Ovary (tissue), 9 donors: ENCODE measurements around the gene DNAJA4. TPM values are rescaled to one million over a fixed set of nuclear protein-coding genes. Genes with fewer than 3 reads are reported as not detected.

Source experiments
- DNase-seq, 5 donors: peaks; one replicate each; pipeline ENCODE4 v3.0.0-alpha.2; 2019 to 2020
- H3K27ac ChIP-seq, 2 donors: fragments of 200-600 bp; one replicate each; pipeline versions ENCODE4 v1.5.1 to v1.8.0; 2019 to 2022
- H3K27me3 ChIP-seq: fragments of 200-600 bp; one replicate; pipeline ENCODE4 v1.8.0; 2022
- H3K36me3 ChIP-seq: fragments of 200-600 bp; sonication (generic); one replicate; pipeline ENCODE4 v1.5.1; 2019
- H3K4me1 ChIP-seq: one replicate; pipeline ENCODE4 v1.8.1; 2013; ENCODE audit warnings: mild to moderate bottlenecking, moderate library complexity; ENCODE audit not compliant: insufficient read depth
- H3K4me3 ChIP-seq: fragments of 200-600 bp; sonication (generic); one replicate; pipeline ENCODE4 v1.5.1; 2017
- H3K9me3 ChIP-seq, 2 donors: fragments of 200-600 bp in 1 of 2; sonication (generic) in 1 of 2; one replicate each; pipeline versions ENCODE4 v1.5.1 to v1.8.1; 2013 to 2019; ENCODE audit warnings: mild to moderate bottlenecking in 1 of 2, moderate library complexity in 1 of 2
- EP300 ChIP-seq: sonication (generic); formaldehyde crosslinking; IDR thresholded peaks from one replicate; pipeline ENCODE4 v1.6.1; 2017; ENCODE audit warnings: antibody characterized with exemption
- POLR2A ChIP-seq: fragments of 450-650 bp; IDR thresholded peaks from one replicate; pipeline ENCODE4 v1.6.1; 2017; ENCODE audit warnings: antibody characterized with exemption, mild to moderate bottlenecking, moderate library complexity
- WGBS, 3 donors: extraction: QIAGEN DNeasy Blood & Tissue Kit in 1 of 3; methylation state at CpG; one replicate each; pipeline versions ENCODE4 v1.1.5 to v1.1.7; 2013 to 2017; 5-methylcytosine and 5-hydroxymethylcytosine counted together
- intact Hi-C, 4 donors: fragments of 100-400 bp; cut with DNase I; formaldehyde crosslinking; loops; one replicate each; pipeline versions ENCODE4 v1.11.0 to v1.15.1; 2022 to 2023
- polyA plus RNA-seq, 2 donors: library from polyadenylated mRNA; stranded (reverse); fragments of 200-250 nt in 1 of 2; fragments of 350-450 nt in 1 of 2; fragmentation: Illumina TruSeq in 1 of 2; extraction: RNeasy Lipid Tissue Mini Kit (QIAGEN cat#74804) in 1 of 2; gene quantifications; one replicate each; pipeline ENCODE4 v1.2.3, GENCODE V29; 2013 to 2014
- total RNA-seq, 7 donors: library from RNA; depleted of rRNA in 2 of 7; stranded (reverse); fragments of >200 nt in 2 of 7; fragmentation: NEBNext Ultra II Directional in 3 of 7; extraction: Animal tissue kit (Norgen Biotek cat#: 25700) in 3 of 7; gene quantifications; one replicate each; pipeline versions ENCODE4 v1.1.0 to v1.2.4, GENCODE V29; 2016 to 2023
- TF ChIP-seq, protein P1 (sequence below), 3 donors: fragments of 450-650 bp in 2 of 3; fragments of 200-600 bp in 1 of 3; IDR thresholded peaks; one replicate each; pipeline versions ENCODE4 v1.5.1 to v1.8.0; 2016 to 2022; ENCODE audit warnings: antibody characterized with exemption in 3 of 3, mild to moderate bottlenecking in 1 of 3
- donor health status: DM: no; HTN: no; CAD: no; lungs with moderate emphysema.
- donor health status: DM: no; HTN: no; CAD: no.
- donor health status: Bipolar disorder and iron deficiency.
- donor health status: DM: yes; HTN: yes; CAD: no.
- donor health status: DM: no; HTN: no; CAD: no.
- donor health status: DM: yes; HTN: yes; CAD: no.

DNAJA4 gene
- total and polyA plus RNA-seq, 9 donors: 4.9 to 23.7 (median 12.2) TPM

DNA sequence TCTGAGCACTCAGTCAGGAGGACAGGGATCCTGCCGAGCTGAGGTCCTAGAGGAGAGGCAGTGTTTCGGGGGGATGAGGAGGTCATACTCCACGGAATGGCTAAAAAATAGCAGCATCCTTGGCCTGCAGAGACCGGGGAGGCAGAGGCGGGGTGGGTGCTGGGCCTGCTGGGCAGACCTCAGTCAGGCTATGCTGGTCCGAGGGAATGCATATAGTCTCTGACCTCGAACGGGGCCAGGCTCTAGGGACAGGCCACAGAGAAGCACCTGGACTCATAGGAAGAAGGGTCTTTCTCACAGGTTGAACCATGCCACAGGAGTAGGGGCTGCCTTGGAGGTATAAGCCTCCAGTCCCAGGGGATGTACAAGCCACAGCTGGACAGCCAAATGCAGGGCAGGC is 49.0 kb downstream of the DNAJA4 start:
- no peaks in the 10 kb centered on the region for H3K36me3 ChIP-seq
- no peak overlapping the region for H3K27ac ChIP-seq
- H3K9me3 ChIP-seq: no peaks in the 10 kb centered on the region
- no peak overlapping the region for H3K4me3 ChIP-seq
- WGBS, 3 donors: 73 to 78% (median 75%) methylated on average over 8 of the region's 8 CpGs
- no peaks in the 10 kb centered on the region for H3K4me1 ChIP-seq
- intact Hi-C loops: no loop called here
- no peak for DNase-seq
- no peaks in the 10 kb centered on the region for H3K27me3 ChIP-seq
- TF ChIP-seq, protein P1, sequence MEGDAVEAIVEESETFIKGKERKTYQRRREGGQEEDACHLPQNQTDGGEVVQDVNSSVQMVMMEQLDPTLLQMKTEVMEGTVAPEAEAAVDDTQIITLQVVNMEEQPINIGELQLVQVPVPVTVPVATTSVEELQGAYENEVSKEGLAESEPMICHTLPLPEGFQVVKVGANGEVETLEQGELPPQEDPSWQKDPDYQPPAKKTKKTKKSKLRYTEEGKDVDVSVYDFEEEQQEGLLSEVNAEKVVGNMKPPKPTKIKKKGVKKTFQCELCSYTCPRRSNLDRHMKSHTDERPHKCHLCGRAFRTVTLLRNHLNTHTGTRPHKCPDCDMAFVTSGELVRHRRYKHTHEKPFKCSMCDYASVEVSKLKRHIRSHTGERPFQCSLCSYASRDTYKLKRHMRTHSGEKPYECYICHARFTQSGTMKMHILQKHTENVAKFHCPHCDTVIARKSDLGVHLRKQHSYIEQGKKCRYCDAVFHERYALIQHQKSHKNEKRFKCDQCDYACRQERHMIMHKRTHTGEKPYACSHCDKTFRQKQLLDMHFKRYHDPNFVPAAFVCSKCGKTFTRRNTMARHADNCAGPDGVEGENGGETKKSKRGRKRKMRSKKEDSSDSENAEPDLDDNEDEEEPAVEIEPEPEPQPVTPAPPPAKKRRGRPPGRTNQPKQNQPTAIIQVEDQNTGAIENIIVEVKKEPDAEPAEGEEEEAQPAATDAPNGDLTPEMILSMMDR (IDR thresholded peaks at IDR 0.05): no peak
- TF ChIP-seq POLR2A (no peak), EP300 (no peak)

DNA sequence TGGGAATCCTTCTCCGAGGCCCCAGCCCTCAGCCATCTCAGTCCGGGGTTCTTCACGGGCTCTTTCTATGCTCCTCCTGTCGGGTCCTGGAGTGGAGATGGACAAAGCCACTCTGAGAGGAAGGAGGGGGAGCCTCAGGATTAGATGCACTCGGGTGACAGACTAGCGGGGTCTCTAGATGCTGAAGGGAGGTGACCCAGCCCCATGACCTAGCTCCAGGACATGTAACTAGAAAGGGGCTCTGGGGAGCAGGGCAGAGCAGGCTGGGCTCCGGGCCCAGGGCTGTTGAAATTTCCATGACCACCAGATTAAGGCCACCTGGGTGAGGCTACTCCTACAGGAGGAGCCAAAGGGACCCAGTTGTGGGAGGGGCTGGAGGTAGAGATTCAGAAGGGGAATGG is 49.8 kb downstream of the DNAJA4 start:
- DNase-seq: peak in 1 of 5 donors; percentile 10
- no peaks in the 10 kb centered on the region for H3K27me3 ChIP-seq
- H3K27ac ChIP-seq: no peak overlapping the region
- no peaks in the 10 kb centered on the region for H3K9me3 ChIP-seq
- intact Hi-C loops: no loop called here
- WGBS, 3 donors: 49 to 61% (median 51%) methylated on average over 7 of the region's 7 CpGs
- no peak for TF ChIP-seq POLR2A
- no peak for TF ChIP-seq EP300
- TF ChIP-seq, protein P1 (IDR thresholded peaks at IDR 0.05): no peak
- no peaks in the 10 kb centered on the region for H3K4me1 ChIP-seq
- no peak overlapping the region for H3K4me3 ChIP-seq
- no peaks in the 10 kb centered on the region for H3K36me3 ChIP-seq

DNA sequence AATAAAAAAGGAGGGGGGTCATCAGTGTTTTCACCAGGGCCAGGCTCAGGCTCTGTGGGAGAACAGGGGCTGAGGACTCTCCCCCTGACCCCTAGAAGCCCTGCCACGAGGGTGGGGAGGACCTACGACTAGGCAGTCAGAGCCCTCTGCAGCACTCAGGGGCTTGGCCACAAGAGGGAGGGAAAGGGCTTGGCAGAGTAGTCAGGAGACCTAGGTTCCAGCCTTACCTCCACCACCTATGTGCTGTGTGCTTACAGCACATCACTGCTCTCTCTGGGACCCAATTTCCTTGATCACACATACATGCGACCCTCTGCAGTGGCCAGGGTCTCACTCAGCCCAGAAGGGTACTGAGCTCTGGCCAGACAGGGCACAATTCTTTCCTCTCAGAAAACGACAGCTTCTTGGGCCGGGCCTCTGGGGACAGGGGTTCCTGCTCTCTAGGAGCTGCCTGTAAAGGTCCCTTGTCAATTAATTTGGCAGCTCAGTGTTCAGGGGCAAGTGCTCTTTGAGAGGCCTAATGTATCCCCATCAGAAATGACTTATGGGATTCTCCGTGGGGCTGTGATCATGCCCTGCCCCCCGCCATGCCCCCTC is 51.4 kb downstream of the DNAJA4 start:
- WGBS, 3 donors: 55 to 71% (median 65%) methylated on average over 7 of the region's 7 CpGs
- intact Hi-C loops: no loop called here
- no peaks in the 10 kb centered on the region for H3K9me3 ChIP-seq

DNA sequence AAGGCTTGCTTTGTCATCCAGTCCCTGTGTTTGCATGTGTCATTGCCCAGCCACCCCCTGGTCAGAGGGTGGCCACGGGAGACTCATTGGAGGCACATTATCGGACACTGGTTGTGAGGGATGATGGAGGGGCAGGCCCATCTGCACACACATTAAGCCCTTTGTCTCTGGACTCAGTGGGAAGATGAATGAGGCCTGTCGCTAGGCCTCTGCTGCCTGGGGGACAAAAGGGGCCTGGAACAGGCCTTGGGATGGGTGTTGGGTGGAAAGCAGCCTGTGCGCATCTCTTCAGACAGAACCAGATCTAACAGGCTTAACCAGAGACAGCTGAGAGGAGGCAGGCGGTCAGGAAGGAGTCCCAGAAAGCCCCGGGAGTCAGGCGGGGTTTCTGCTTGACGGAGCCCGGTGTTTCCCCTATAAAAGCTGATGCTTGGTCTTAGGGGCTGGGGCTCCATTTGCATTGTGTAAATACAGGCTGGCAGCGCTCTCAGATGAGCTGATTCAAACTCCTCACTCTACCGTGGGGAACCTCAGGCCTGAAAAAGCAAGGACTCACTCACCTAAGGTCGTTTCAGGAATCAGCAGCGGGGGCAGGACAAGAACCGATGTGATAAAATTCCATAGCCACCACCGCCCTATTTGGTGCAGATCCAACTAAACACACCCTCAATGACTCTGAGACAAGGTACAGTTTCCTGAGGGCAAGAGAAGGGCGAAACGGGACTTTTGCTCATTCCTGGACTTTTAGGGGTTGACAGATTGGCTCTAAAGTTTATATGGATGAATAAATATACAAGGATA is 52.1 kb downstream of the DNAJA4 start:
- no peak for DNase-seq
- H3K36me3 ChIP-seq: no peaks in the 10 kb centered on the region
- H3K9me3 ChIP-seq: no peaks in the 10 kb centered on the region
- no peaks in the 10 kb centered on the region for H3K4me1 ChIP-seq
- no peaks in the 10 kb centered on the region for H3K27me3 ChIP-seq
- intact Hi-C loops: no loop called here
- no peak overlapping the region for H3K27ac ChIP-seq
- TF ChIP-seq EP300 (no peak), POLR2A (no peak)
- TF ChIP-seq, protein P1 (IDR thresholded peaks at IDR 0.05): no peak
- 63 to 67% (median 65%) methylated on average over 17 of the region's 17 CpGs for WGBS, 3 donors
- H3K4me3 ChIP-seq: no peak overlapping the region

More for the DNA sequence above, 51.4 kb downstream of the DNAJA4 start:
- no peak overlapping the region for H3K27ac ChIP-seq
- no peaks in the 10 kb centered on the region for H3K27me3 ChIP-seq
- H3K4me1 ChIP-seq: no peaks in the 10 kb centered on the region
- no peak overlapping the region for H3K4me3 ChIP-seq
- H3K36me3 ChIP-seq: no peaks in the 10 kb centered on the region
- peak in 1 of 5 donors; percentile 0 for DNase-seq
- TF ChIP-seq EP300 (no peak), POLR2A (no peak)
- TF ChIP-seq, protein P1 (IDR thresholded peaks at IDR 0.05): no peak
